ENCODE measurements around the gene NHSL2. TPM values are rescaled to one million over a fixed set of nuclear protein-coding genes. Genes with fewer than 3 reads are reported as not detected.
"Not testable (repeated sequence)": the region's sequence is repeated elsewhere in the genome, so short reads cannot be mapped to it uniquely, and the experiment has no call there.

The NHSL2 gene
- total RNA-seq, result 10 to 100 TPM in 1 of 4 donors, 1 to 10 TPM in 3; 5.5 to 11.7 (median 7.2) TPM

- Histone ChIP-seq H3K4me1 (no peaks in the 10 kb centered on the region), H3K9me3 (no peaks in the 10 kb centered on the region), H3K27me3 (no peaks in the 10 kb centered on the region), H3K4me3 (replicated peaks in 1 of 3) (peak within 1 kb of the TSS in 1 of 3 donors; percentile 41), H3K36me3 (no peaks in the 10 kb centered on the region), H3K27ac (peak within 1 kb of the TSS in 2 of 3 donors; percentile 36 to 71)
- intact Hi-C loops (cut with DNase I), result no loop called here
- WGBS, 2 donors, result 0% methylated on average over 17 to 22 of the region's 26 CpGs
- no peak for TF ChIP-seq CTCF (IDR thresholded peaks at IDR 0.05)
- TF ChIP-seq POLR2A (IDR thresholded peaks at IDR 0.05), result no peak
- DNase-seq, result peak; percentile 9 to 21
These were observed at the start of gene NHSL2 for GRCh38 chrX:71910643-71910985. Gene NHSL2, plus strand, starts transcription at chrX:71910845.

DNA sequence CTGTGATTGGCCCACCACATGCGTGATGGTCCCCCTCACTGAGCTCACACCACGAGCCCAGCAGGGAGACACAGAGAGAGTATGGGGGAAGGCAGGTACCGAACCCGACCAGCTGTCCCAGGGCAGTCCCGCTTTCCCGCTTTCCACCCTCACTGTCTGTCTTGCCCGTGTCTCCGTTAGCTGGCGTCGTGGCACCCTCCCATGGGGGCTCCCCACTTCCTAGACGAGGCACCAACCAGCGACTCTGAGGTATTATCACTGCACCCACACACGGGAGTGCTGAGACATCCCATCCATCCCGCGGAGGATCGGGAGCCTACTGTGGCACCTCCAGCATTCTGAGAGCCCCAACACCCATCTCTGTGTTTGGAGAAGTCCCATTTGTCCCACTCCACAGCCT lies 43.0 kb upstream of the NHSL2 start:
- Histone ChIP-seq H3K27me3 (no peaks in the 10 kb centered on the region), H3K9me3 (no peaks in the 10 kb centered on the region), H3K27ac (no peak overlapping the region), H3K36me3 (no peaks in the 10 kb centered on the region), H3K4me3 (replicated peaks in 1 of 3) (no peak overlapping the region), H3K4me1 (no peaks in the 10 kb centered on the region)
- 93 to 100% methylated on average over 13 to 14 of the region's 16 CpGs for WGBS, 2 donors
- TF ChIP-seq CTCF (IDR thresholded peaks at IDR 0.05) (no peak), POLR2A (IDR thresholded peaks at IDR 0.05) (no peak)
- intact Hi-C loops (cut with DNase I), result no loop called here
- no peak for DNase-seq

- H3K9me3 ChIP-seq; H3K36me3 ChIP-seq; H3K4me3 ChIP-seq (replicated peaks in 1 of 3); DNase-seq; intact Hi-C loops (cut with DNase I); H3K27ac ChIP-seq; H3K4me1 ChIP-seq; H3K27me3 ChIP-seq: not testable (repeated sequence)
- WGBS, 2 donors, result 39 to 80% methylated on average over 1 to 5 of the region's 10 CpGs
These were observed 41.1 kb upstream of the NHSL2 start for GRCh38 chrX:71869566-71869965.

DNA sequence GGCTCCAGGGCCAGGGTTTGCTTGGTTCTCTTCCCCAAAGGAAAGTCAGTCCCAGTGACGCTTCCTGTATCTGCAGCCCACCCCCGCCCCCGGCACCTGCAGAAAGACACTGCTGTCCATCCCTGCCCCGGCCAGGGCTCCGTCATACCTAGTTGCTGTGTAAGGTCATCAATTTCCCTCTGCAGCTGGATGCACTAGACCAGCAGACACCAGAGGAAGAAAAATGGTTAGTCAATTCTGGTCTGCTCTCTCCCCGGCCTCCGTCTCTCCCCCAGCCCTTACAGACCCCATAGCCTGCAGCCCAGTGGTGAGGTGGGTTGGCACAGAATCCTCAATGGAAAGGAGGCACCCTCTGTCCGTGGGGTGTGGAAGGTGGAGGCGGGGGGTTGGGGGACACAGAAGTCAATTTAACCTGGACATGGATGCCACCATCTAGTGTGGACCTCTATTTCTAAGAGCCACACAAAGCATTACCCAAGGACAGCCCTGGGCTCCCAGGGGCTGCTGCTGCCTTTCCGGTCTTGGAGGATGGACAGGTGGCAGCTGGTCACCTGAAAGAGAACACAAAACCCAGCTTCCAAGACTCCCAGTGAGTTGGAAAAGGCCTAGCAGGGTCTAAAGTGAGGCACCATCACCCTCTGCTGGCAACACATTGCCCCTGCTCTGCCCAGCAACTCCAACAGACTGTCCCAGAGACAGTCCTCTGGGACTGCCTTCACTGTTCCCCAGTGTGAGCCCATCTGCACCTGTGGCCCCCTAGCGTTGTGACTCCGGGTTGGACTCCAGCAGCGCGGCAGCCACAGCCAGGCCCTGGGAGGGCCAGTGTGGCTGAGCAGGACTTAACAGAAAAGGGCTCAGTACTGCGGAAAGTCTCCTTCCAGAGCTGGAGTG lies 40.2 kb upstream of the NHSL2 start:
- no peaks in the 10 kb centered on the region for H3K9me3 ChIP-seq
- TF ChIP-seq CTCF (IDR thresholded peaks at IDR 0.05) (no peak), POLR2A (IDR thresholded peaks at IDR 0.05) (no peak)
- H3K27ac ChIP-seq, result no peak overlapping the region
- peak in 1 of 2 donors; percentile 1 for DNase-seq
- H3K4me3 ChIP-seq (replicated peaks in 1 of 3), result no peak overlapping the region
- H3K4me1 ChIP-seq, result no peaks in the 10 kb centered on the region
- 84% methylated on average over 6 to 10 of the region's 15 CpGs for WGBS, 2 donors
- intact Hi-C loops (cut with DNase I), result no loop called here
- H3K27me3 ChIP-seq, result no peaks in the 10 kb centered on the region
- no peaks in the 10 kb centered on the region for H3K36me3 ChIP-seq

GRCh38 chrX:71871367-71871766 lies 39.3 kb upstream of the NHSL2 start:
- no peaks in the 10 kb centered on the region for H3K9me3 ChIP-seq
- intact Hi-C loops (cut with DNase I), result no loop called here
- no peaks in the 10 kb centered on the region for H3K4me1 ChIP-seq
- H3K27me3 ChIP-seq, result no peaks in the 10 kb centered on the region
- H3K27ac ChIP-seq, result no peak overlapping the region
- H3K36me3 ChIP-seq, result no peaks in the 10 kb centered on the region
- no peak for DNase-seq
- H3K4me3 ChIP-seq (replicated peaks in 1 of 3), result no peak overlapping the region
- no peak for TF ChIP-seq POLR2A (IDR thresholded peaks at IDR 0.05)
- TF ChIP-seq CTCF (IDR thresholded peaks at IDR 0.05), result no peak
- WGBS, 2 donors, result 73 to 74% methylated on average over 4 of the region's 6 CpGs

Measured in thyroid gland (tissue), 4 donors.